Ishikawa (cell line): ENCODE measurements around the gene RASA2.

ENCODE experiments used
- CEBPB ChIP-seq: IDR thresholded peaks from 2 replicates; pipeline ENCODE4 v1.6.1; 2012
- EGR1 ChIP-seq: IDR thresholded peaks from 2 replicates; pipeline ENCODE4 v1.6.1; 2012
- RAD21 ChIP-seq: IDR thresholded peaks from 2 replicates; pipeline ENCODE4 v1.6.1; 2012; ENCODE audit warnings: low read depth
- TAF1 ChIP-seq: IDR thresholded peaks from 2 replicates; pipeline ENCODE4 v1.6.1; 2012; ENCODE audit warnings: low read depth, mild to moderate bottlenecking
- TCF12 ChIP-seq: IDR thresholded peaks from 2 replicates; pipeline ENCODE4 v1.6.1; 2012; ENCODE audit warnings: low read depth
- TF ChIP-seq, protein P1 (sequence below): IDR thresholded peaks from 2 replicates; pipeline ENCODE4 v1.6.1; 2012

DNA sequence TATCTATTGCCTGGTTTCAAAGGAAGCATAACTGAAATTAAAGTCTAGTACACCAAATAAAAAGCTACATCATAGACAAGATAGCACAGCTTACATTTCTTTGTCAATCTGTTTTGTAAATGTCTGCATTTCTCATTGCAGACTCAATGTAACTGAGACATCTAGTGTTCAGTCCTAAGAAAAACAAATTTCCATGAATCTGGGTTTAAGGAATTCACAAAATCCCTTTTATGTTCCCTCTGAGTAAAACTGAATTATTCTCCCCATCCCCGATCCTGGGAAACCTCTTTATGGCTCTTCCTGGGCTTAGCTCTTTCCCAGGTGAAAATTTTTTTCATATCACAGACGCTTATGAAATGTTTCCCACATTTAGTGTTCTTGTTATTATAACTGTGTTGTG lies 21.6 kb upstream of the RASA2 start:
- TF ChIP-seq, protein P1, sequence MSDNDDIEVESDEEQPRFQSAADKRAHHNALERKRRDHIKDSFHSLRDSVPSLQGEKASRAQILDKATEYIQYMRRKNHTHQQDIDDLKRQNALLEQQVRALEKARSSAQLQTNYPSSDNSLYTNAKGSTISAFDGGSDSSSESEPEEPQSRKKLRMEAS, result no peak
- TF ChIP-seq EGR1 (no peak), TCF12 (no peak), RAD21 (peak; percentile 31; the same call in 1 of the 2 replicates), CEBPB (no peak), TAF1 (no peak)
